Fibroblast of lung (primary cell): Measurements from ENCODE around the gene LANCL3. TPM values are rescaled to one million over a fixed set of nuclear protein-coding genes. Genes with fewer than 3 reads are reported as not detected.
"Not testable (repeated sequence)": the region's sequence is repeated elsewhere in the genome, so short reads cannot be mapped to it uniquely, and the experiment has no call there.

ENCODE experiments used
- DNase-seq, 2 donors: peaks; one replicate each; pipeline versions ENCODE4 v3.0.0 to v3.0.0-alpha.2; 2010; ENCODE audit warnings: low read depth in 2 of 2
- H2AFZ ChIP-seq: 2 replicates; pipeline ENCODE4 v1.5.1; 2012; ENCODE audit warnings: low read length, control low read depth, inconsistent platforms
- H3K27ac ChIP-seq: 2 replicates; pipeline ENCODE4 v1.5.1; 2011; ENCODE audit warnings: low read length, control low read depth; ENCODE audit not compliant: insufficient read depth
- H3K27me3 ChIP-seq: 2 replicates; pipeline ENCODE4 v1.5.1; 2011; ENCODE audit warnings: mild to moderate bottlenecking, low read length; ENCODE audit not compliant: control insufficient read depth, insufficient read depth
- H3K36me3 ChIP-seq: 2 replicates; pipeline ENCODE4 v1.5.1; 2011; ENCODE audit warnings: low read length; ENCODE audit not compliant: control insufficient read depth, insufficient read depth
- H3K4me1 ChIP-seq: 2 replicates; pipeline ENCODE4 v1.5.1; 2011; ENCODE audit warnings: low read length; ENCODE audit not compliant: control insufficient read depth, insufficient read depth; ENCODE audit errors: extremely low read depth
- H3K4me2 ChIP-seq: 2 replicates; pipeline ENCODE4 v1.5.1; 2011; ENCODE audit warnings: low read length, control low read depth; ENCODE audit not compliant: insufficient read depth; ENCODE audit errors: extremely low read depth
- H3K4me3 ChIP-seq, 4 experiments: fragments of 200-600 bp in 1 of 4; sonication (generic) in 1 of 4; replicated peaks in 1 of 4; 2 replicates each; pipeline ENCODE4 v1.5.1; 2011 to 2016; ENCODE audit warnings: low read length in 4 of 4, low read depth in 3 of 4, mild to moderate bottlenecking in 3 of 4, control low read depth in 2 of 4, inconsistent platforms in 1 of 4, mixed read lengths in 1 of 4; ENCODE audit not compliant: insufficient read depth in 1 of 4; ENCODE audit errors: control extremely low read depth in 1 of 4
- H3K79me2 ChIP-seq: 2 replicates; pipeline ENCODE4 v1.5.1; 2012; ENCODE audit warnings: mild to moderate bottlenecking, low read length, inconsistent platforms; ENCODE audit not compliant: control insufficient read depth, insufficient read depth
- H3K9ac ChIP-seq: 2 replicates; pipeline ENCODE4 v1.5.1; 2011; ENCODE audit warnings: mild to moderate bottlenecking, low read length, control low read depth; ENCODE audit not compliant: insufficient read depth
- H3K9me3 ChIP-seq: 2 replicates; pipeline ENCODE4 v1.5.1; 2012; ENCODE audit warnings: low read depth, low read length; ENCODE audit not compliant: control insufficient read depth, insufficient read depth
- H4K20me1 ChIP-seq: 2 replicates; pipeline ENCODE4 v1.5.1; 2011; ENCODE audit warnings: low read length; ENCODE audit not compliant: control insufficient read depth, insufficient read depth; ENCODE audit errors: extremely low read depth
- EZH2 ChIP-seq: IDR thresholded peaks from 2 replicates; pipeline ENCODE4 v1.5.1; 2012; ENCODE audit warnings: low read length, control low read depth, mild to moderate bottlenecking; ENCODE audit errors: missing control alignments
- polyA minus RNA-seq: library from RNA; depleted of rRNA, polyadenylated mRNA; stranded (reverse); fragments of >200 nt; gene quantifications from 2 replicates; pipeline ENCODE4 v1.2.3, GENCODE V29; 2011; ENCODE audit warnings: low replicate concordance
- polyA plus RNA-seq, 2 donors: library from polyadenylated mRNA; depleted of rRNA in 1 of 2; stranded (reverse) in 1 of 2; unstranded in 1 of 2; fragments of >200 nt; gene quantifications; 2 replicates each; pipeline ENCODE4 v1.2.1, GENCODE V29; 2011 to 2012; ENCODE audit warnings: missing spikeins in 1 of 2
- total RNA-seq: library from RNA; depleted of rRNA; stranded (reverse); fragments of >200 nt; gene quantifications from 2 replicates; pipeline ENCODE4 v1.2.1, GENCODE V29; 2014
- TF ChIP-seq, protein P1 (sequence below), 2 donors: IDR thresholded peaks in 1 of 2; conservative IDR thresholded peaks in 1 of 2; 1 replicate in 1 of 2; 2 replicates in 1 of 2; pipeline ENCODE4 v1.5.1; 2011 to 2012; ENCODE audit warnings: low read length in 2 of 2, control low read depth in 1 of 2, inconsistent platforms in 1 of 2, low read depth in 1 of 2, mild to moderate bottlenecking in 1 of 2

LANCL3 gene
- under 0.01 TPM in 1 of 2 replicates, not detected in the other for total RNA-seq
- under 0.01 and 0.02 TPM in 2 replicates for polyA plus RNA-seq
- not detected in 2 replicates for polyA plus RNA-seq (2012)
- not detected in 2 replicates for polyA minus RNA-seq

DNA sequence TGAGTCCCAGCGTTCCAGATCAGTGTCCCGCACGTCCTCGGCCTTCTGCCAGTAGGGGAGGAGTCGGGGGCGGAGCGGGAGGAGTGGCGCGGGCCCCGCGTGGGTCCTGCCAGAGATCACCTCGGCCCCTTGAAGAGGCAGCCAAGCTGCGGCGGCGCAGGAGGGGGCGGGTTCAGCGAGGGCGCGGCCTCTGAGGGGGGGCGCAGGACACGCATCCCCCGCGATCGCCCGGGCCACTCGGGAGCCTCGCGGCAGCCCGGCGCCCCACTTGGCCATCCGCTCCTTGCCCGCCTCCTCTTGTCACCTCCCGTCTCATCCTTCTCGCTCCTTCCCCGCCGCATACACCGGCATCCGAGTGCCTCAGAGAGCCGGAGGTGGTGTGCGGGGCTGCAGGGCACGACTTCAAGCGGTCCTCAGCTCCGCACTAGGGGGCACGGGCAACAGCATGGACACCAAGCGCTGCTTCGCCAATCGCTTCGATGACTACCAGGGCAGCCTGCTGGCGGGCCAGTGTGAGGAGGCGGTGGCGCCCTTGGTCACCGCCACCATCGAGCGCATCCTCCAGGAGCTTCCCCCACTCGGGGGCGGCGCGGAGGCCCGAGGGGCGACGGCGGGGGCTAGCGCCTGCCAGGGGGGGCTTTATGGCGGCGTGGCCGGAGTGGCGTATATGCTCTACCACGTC is at the start of gene LANCL3:
LANCL3 (plus strand) TSS at position 236 of the 682 bp plus-strand sequence; CDS start at position 446, 210 bp downstream.
- not testable (repeated sequence) for H3K27me3 ChIP-seq, H3K79me2 ChIP-seq, H2AFZ ChIP-seq, H3K4me1 ChIP-seq, DNase-seq, H3K9ac ChIP-seq, H3K4me2 ChIP-seq, H3K36me3 ChIP-seq, H3K4me3 ChIP-seq, H3K27ac ChIP-seq, H3K9me3 ChIP-seq, H4K20me1 ChIP-seq

DNA sequence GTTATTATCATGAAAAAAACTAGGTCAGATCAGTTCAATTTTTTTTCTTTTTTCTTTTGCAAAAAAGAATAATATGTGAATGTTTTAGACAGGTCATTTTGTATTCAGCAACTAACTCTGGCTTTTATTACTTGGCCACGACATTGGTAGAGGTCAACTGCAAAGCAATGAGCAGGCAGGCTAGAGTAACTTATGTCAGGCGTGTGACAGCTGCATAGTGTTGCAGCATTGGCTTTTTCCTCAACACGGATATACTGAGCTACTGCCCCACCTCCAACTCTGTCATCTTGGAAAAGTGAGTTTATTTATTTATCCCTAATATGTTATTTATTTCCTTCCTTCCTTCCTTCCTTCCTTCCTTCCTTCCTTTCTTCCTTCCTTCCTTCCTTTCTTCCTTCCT is 47.8 kb upstream of the LANCL3 start:
- not testable (repeated sequence) for H3K9ac ChIP-seq, H3K79me2 ChIP-seq, H3K36me3 ChIP-seq, H3K27ac ChIP-seq, H4K20me1 ChIP-seq, H3K9me3 ChIP-seq, H3K4me2 ChIP-seq, H3K4me1 ChIP-seq, DNase-seq, H3K4me3 ChIP-seq, H3K27me3 ChIP-seq, H2AFZ ChIP-seq

DNA sequence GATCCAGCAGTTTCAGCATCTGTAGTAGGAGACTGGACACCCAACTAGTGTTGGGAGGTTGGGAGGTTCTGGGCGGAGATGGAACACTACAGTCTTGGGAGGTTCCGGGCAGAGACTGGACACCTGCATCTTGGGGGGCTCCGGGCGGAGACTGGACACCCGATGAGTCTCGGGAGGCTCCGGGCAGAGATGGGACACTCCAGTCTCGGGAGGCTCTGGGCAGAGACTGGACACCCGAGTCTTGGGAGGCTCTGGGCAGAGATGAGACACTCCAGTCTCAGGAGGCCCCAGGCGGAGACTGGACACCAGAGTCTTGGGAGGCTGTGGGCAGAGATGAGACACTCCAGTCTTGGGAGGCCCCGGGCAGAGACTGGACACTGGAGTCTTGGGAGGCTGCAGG is 29.5 kb upstream of the LANCL3 start:
- H4K20me1 ChIP-seq = no peaks in the 10 kb centered on the region
- no peak for DNase-seq
- H3K36me3 ChIP-seq = no peaks in the 10 kb centered on the region
- H3K4me1 ChIP-seq = no peaks in the 10 kb centered on the region
- TF ChIP-seq EZH2 = no peak
- TF ChIP-seq, protein P1, sequence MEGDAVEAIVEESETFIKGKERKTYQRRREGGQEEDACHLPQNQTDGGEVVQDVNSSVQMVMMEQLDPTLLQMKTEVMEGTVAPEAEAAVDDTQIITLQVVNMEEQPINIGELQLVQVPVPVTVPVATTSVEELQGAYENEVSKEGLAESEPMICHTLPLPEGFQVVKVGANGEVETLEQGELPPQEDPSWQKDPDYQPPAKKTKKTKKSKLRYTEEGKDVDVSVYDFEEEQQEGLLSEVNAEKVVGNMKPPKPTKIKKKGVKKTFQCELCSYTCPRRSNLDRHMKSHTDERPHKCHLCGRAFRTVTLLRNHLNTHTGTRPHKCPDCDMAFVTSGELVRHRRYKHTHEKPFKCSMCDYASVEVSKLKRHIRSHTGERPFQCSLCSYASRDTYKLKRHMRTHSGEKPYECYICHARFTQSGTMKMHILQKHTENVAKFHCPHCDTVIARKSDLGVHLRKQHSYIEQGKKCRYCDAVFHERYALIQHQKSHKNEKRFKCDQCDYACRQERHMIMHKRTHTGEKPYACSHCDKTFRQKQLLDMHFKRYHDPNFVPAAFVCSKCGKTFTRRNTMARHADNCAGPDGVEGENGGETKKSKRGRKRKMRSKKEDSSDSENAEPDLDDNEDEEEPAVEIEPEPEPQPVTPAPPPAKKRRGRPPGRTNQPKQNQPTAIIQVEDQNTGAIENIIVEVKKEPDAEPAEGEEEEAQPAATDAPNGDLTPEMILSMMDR (conservative IDR thresholded peaks at IDR 0.05 in 1 of 2, IDR thresholded peaks at IDR 0.05 in 1 of 2; ENCODE audit: low read depth in 1 of 2, low read length in 2 of 2) = no peak
- no peak overlapping the region for H2AFZ ChIP-seq
- no peak overlapping the region for H3K4me2 ChIP-seq
- H3K27ac ChIP-seq = no peak overlapping the region
- no peaks in the 10 kb centered on the region for H3K27me3 ChIP-seq
- no peaks in the 10 kb centered on the region for H3K9me3 ChIP-seq
- no peak overlapping the region for H3K9ac ChIP-seq
- H3K79me2 ChIP-seq = no peaks in the 10 kb centered on the region
- H3K4me3 ChIP-seq = no peak overlapping the region

DNA sequence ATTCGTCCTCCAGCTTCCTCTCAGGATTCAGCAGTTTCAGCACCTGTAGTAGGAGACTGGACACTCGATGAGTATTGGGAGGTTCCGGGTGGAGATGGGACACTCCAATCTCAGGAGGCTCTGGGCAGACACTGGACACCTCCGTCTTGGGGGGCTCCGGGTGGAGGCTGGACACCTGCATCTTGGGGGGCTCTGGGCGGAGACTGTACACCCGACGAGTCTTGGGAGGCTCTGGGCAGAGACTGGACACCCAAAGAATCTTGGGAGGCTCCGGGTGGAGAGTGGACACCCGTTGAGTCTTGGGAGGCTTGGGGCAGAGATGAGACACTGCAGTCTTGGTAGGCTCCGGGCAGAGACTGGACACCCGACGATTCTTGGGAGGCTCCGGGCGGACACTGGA is 28.7 kb upstream of the LANCL3 start:
- no peaks in the 10 kb centered on the region for H3K36me3 ChIP-seq
- no peak overlapping the region for H3K9ac ChIP-seq
- H3K4me3 ChIP-seq = no peak overlapping the region
- no peak for DNase-seq
- H3K9me3 ChIP-seq = no peaks in the 10 kb centered on the region
- no peak overlapping the region for H3K27ac ChIP-seq
- TF ChIP-seq EZH2 = no peak
- no peaks in the 10 kb centered on the region for H3K79me2 ChIP-seq
- no peak overlapping the region for H2AFZ ChIP-seq
- no peak overlapping the region for H3K4me2 ChIP-seq
- H3K27me3 ChIP-seq = no peaks in the 10 kb centered on the region
- no peaks in the 10 kb centered on the region for H3K4me1 ChIP-seq
- H4K20me1 ChIP-seq = no peaks in the 10 kb centered on the region
